OCI-LY3 (cell line): ENCODE results near the gene P3H1.

ENCODE experiments used
- H2AFZ ChIP-seq: fragments of 200-600, 300-600 bp; shearing (Covaris generic); 2 replicates; pipeline ENCODE4 v1.6.0; 2014; ENCODE audit warnings: antibody characterized with exemption, low read depth, low read length
- H3K27ac ChIP-seq: fragments of 200-600, 300-600 bp; sonication (generic); 2 replicates; pipeline ENCODE4 v1.5.1; 2014; ENCODE audit warnings: mild to moderate bottlenecking, low read length, moderate library complexity, mixed read lengths
- H3K27me3 ChIP-seq: fragments of 200-600, 300-600 bp; sonication (generic); 2 replicates; pipeline ENCODE4 v1.6.1; 2014; ENCODE audit warnings: low read depth, low read length, mixed read lengths
- H3K36me3 ChIP-seq: fragments of 200-600, 300-600 bp; sonication (generic); replicated peaks from 2 replicates; pipeline ENCODE3; 2014; ENCODE audit warnings: low read depth, low read length, mixed read lengths
- H3K4me1 ChIP-seq: fragments of 300-600, 200-600 bp; sonication (generic); 2 replicates; pipeline ENCODE4 v1.6.1; 2014; ENCODE audit warnings: low read length, mixed read lengths
- H3K4me2 ChIP-seq: fragments of 200-600, 300-600 bp; sonication (generic); 2 replicates; pipeline ENCODE4 v1.6.1; 2014; ENCODE audit warnings: low read length, mixed read lengths
- H3K4me3 ChIP-seq: fragments of 300-600, 200-600 bp; sonication (generic); 2 replicates; pipeline ENCODE4 v1.5.1; 2014; ENCODE audit warnings: antibody characterized with exemption, mild to moderate bottlenecking, low read length, moderate library complexity
- H3K79me2 ChIP-seq: fragments of 300-600, 200-600 bp; shearing (Covaris generic); 2 replicates; pipeline ENCODE4 v1.6.1; 2014; ENCODE audit warnings: mild to moderate bottlenecking, low read length, mixed read lengths
- H3K9ac ChIP-seq: fragments of 300-600, 200-600 bp; shearing (Covaris generic); 2 replicates; pipeline ENCODE4 v1.6.0; 2014; ENCODE audit warnings: mild to moderate bottlenecking, low read length, moderate library complexity
- H3K9me3 ChIP-seq: fragments of 200-600, 300-600 bp; shearing (Covaris generic); 2 replicates; pipeline ENCODE4 v1.6.1; 2014; ENCODE audit warnings: low read length, mixed read lengths; ENCODE audit not compliant: insufficient read depth
- H4K20me1 ChIP-seq: fragments of 200-600, 300-600 bp; sonication (generic); 2 replicates; pipeline ENCODE4 v1.6.1; 2016; ENCODE audit warnings: low read length, mixed read lengths; ENCODE audit not compliant: insufficient read depth
- EZH2phosphoT487 ChIP-seq: fragments of 200-600 bp; shearing (Covaris generic); IDR thresholded peaks from 2 replicates; pipeline ENCODE4 v1.6.1; 2018; ENCODE audit warnings: antibody characterized with exemption, mixed run types, low read depth
- TF ChIP-seq, protein P1 (sequence below): fragments of 200-600, 300-600 bp; sonication (generic); IDR thresholded peaks from 2 replicates; pipeline ENCODE4 v1.5.1; 2014; ENCODE audit warnings: antibody characterized with exemption, low read length, low read depth

P3H1 gene

DNA sequence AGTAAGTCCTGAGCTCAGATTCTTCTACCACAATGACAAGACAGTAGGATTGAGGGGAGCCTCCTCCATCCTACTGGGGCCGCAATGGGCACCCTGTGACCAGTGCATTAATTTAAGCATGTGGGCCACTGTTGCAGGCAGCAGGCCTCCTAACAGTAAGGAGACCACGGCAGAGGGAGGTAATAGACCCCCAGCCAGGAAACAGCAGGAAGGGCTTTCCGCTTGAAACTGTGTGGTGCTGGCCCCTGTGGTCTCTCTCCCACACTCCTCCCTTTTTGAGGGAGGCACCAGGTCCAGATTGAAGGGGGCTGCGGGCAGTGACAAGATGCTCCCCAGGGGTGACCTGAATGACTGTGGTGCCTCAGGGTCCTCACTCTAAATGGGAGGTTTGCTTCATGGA, 25.1 kb downstream of the P3H1 start:
- no peak overlapping the region for H3K27ac ChIP-seq
- no peak overlapping the region for H3K9ac ChIP-seq

DNA sequence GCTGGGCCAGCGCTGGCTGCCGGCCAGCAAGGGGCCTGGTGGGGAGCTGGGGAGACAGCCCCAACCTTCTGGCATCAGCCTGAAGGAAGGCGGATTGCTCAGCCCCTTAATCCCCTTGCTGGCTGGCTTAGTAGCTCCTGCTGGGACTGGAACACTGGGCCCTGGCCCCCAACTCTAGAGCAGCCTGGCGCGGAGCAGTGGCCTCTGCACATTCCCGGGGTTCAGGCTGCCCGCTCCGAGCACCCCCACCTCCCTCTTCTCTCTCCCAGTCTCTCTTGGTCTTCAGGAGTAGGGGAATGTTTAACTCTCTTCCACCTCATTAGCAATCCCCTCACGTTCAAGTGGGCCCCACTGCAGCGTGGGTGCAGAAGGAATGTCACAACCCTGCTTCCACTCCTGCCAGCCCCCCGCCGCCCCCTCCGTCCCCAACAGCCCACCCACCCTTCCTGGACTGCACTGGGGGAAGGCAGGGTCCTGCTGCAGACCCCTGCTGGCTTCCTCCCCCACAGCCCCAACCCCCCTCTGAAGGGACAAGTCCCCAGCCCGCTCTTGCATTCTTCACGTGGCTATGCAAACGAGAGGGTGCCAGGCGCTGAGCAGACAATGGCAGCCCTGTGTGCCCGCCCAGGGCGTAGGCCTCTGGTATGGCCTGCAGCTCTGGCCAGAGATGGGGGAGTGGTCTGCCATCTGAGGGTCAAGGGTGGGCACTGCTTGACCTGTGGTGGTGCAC, 25.8 kb downstream of the P3H1 start:
- H3K4me3 ChIP-seq, result no peak overlapping the region
- H3K27ac ChIP-seq, result no peak overlapping the region
- H3K36me3 ChIP-seq, result peaks cover under 1% of the 10 kb centered on the region
- no peaks in the 10 kb centered on the region for H4K20me1 ChIP-seq
- no peak overlapping the region for H2AFZ ChIP-seq
- H3K79me2 ChIP-seq, result no peaks in the 10 kb centered on the region
- H3K4me2 ChIP-seq, result no peak overlapping the region
- no peaks in the 10 kb centered on the region for H3K27me3 ChIP-seq
- no peak overlapping the region for H3K9ac ChIP-seq
- TF ChIP-seq, protein P1, sequence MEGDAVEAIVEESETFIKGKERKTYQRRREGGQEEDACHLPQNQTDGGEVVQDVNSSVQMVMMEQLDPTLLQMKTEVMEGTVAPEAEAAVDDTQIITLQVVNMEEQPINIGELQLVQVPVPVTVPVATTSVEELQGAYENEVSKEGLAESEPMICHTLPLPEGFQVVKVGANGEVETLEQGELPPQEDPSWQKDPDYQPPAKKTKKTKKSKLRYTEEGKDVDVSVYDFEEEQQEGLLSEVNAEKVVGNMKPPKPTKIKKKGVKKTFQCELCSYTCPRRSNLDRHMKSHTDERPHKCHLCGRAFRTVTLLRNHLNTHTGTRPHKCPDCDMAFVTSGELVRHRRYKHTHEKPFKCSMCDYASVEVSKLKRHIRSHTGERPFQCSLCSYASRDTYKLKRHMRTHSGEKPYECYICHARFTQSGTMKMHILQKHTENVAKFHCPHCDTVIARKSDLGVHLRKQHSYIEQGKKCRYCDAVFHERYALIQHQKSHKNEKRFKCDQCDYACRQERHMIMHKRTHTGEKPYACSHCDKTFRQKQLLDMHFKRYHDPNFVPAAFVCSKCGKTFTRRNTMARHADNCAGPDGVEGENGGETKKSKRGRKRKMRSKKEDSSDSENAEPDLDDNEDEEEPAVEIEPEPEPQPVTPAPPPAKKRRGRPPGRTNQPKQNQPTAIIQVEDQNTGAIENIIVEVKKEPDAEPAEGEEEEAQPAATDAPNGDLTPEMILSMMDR, result no peak
- no peak for TF ChIP-seq EZH2phosphoT487
- no peaks in the 10 kb centered on the region for H3K9me3 ChIP-seq
- peaks cover 7% of the 10 kb centered on the region for H3K4me1 ChIP-seq

More for the DNA sequence above, 25.1 kb downstream of the P3H1 start:
- TF ChIP-seq EZH2phosphoT487, result no peak
- TF ChIP-seq, protein P1, result no peak
- Histone ChIP-seq H4K20me1 (no peaks in the 10 kb centered on the region), H3K36me3 (peaks cover 3% of the 10 kb centered on the region), H3K4me1 (peaks cover 7% of the 10 kb centered on the region), H3K79me2 (no peaks in the 10 kb centered on the region), H3K27me3 (no peaks in the 10 kb centered on the region), H2AFZ (no peak overlapping the region), H3K4me3 (no peak overlapping the region), H3K4me2 (no peak overlapping the region), H3K9me3 (no peaks in the 10 kb centered on the region)

DNA sequence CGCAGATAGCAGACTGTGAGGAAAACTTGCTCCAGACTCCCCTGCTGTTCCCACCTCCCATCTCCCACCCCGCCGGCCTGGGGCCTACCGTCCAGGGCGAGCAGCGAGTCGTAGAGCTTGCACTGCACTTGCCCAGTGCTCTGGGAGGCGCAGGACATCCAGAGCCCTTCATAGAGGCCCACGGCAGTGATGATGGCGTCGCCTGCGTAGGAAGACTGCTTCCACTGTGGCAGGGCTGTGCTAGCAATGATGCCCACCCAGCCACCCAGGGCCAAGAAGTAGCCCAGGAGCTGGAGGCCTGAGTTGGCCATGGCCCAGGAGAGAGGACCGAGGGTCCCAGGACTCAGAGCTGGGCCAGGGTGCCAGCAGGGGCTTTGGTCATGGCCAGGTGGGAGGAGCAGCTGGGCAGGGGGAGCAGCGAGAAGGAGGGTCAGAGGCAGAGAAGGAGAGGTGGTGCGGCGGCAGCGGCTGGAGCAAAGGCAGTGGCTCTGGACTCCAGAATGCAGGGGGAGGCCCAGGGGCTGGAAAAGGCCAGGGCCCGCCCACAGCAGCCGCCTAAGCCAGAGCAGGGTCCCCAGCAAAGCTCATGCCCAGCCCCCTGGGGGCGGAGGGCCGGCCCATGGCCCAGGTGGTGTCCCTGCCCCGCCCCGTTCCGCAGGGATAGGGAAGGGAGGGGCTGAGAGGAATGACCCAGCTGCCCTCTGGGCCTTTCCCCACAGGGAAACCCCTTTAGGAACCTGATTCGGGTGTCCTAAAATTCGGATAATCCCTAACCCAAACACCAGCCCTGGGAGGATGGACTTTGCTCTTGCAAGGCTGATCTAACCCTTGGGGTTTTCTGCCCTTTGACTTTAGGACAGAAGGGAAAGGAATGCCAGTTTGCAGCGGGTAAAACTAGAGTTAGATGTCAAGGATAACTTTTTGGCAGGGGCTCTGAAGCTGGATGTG, 26.8 kb downstream of the P3H1 start, which contains the start of gene CLDN19:
CLDN19 (minus strand) TSS at position 484 of the 948 bp plus-strand sequence; CDS start at position 311, 173 bp downstream.
- Histone ChIP-seq H3K27me3 (no peaks in the 10 kb centered on the region), H3K79me2 (no peaks in the 10 kb centered on the region), H3K27ac (no peak within 1 kb of the TSS), H3K4me2 (no peak within 1 kb of the TSS), H4K20me1 (no peaks in the 10 kb centered on the region), H3K36me3 (no peaks in the 10 kb centered on the region), H2AFZ (no peak within 1 kb of the TSS), H3K9ac (no peak within 1 kb of the TSS), H3K4me1 (peaks cover 7% of the 10 kb centered on the region), H3K9me3 (no peaks in the 10 kb centered on the region), H3K4me3 (no peak within 1 kb of the TSS)
- TF ChIP-seq, protein P1, result no peak
- no peak for TF ChIP-seq EZH2phosphoT487

DNA sequence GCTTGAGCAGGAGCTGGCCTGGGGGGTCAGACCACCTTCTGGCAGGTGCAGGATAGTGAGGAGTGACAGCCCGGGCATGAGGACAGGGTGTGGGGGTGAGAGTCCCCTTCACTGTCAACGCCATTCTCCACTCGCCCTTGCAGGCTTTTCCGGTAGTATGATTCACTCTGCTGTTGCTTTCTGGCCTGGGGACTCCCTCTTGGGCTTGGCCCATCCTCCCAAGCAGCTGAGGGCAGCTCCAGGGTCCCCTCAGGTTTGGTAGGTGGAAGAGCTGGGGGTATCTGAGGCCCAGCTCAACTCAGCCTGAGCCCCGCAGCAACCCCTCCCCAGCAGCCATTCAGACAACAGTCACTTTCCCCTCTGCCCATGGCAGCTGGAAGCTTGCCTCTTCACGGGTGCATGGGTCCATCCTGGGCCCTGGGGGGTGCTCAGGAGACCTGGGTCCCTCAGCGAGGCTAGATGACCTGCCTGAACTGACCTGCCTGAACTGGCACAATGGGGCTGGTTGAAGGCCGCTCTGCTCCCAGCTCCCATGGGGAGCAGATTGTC, 28.1 kb downstream of the P3H1 start:
- Histone ChIP-seq H3K27me3 (no peaks in the 10 kb centered on the region), H3K79me2 (no peaks in the 10 kb centered on the region), H3K9ac (no peak overlapping the region), H3K4me2 (no peak overlapping the region), H3K36me3 (no peaks in the 10 kb centered on the region), H3K9me3 (no peaks in the 10 kb centered on the region), H2AFZ (no peak overlapping the region), H4K20me1 (no peaks in the 10 kb centered on the region), H3K27ac (no peak overlapping the region), H3K4me3 (no peak overlapping the region), H3K4me1 (peaks cover 7% of the 10 kb centered on the region)
- no peak for TF ChIP-seq EZH2phosphoT487
- TF ChIP-seq, protein P1, result no peak
